ENCODE measurements around the gene P2RX4.

DNA sequence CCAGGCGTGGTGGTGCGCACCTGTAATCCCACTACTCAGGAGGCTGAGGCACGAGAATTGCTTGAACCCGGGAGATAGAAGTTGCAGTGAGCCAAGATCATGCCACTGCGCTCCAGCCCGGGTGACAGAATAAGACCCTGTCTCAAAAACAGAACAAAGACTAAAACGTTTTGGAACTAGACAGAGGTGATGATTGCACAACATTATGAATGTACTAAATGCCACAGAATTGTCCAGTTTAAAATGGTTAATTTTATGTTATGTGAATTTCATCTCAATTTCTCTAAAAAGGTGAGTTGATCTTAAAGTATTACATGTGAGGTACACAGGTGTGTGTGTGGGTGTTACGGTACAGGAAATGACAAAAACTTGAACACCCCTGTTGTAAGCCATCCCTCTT, 16.5 kb downstream of the P2RX4 start:
- TF ChIP-seq CTCF (IDR thresholded peaks at IDR 0.05) (no peak), EZH2 (IDR thresholded peaks at IDR 0.05; ENCODE audit: borderline replicate concordance, insufficient read depth, low read depth, low read length, poor library complexity, severe bottlenecking) (no peak)

All from B cell (primary cell).